ENCODE data around the gene NAPA. TPM values are rescaled to one million over a fixed set of nuclear protein-coding genes. Genes with fewer than 3 reads are reported as not detected.

The NAPA gene
- total RNA-seq, 1 donor from 2014 or later = 61.9 TPM

DNA sequence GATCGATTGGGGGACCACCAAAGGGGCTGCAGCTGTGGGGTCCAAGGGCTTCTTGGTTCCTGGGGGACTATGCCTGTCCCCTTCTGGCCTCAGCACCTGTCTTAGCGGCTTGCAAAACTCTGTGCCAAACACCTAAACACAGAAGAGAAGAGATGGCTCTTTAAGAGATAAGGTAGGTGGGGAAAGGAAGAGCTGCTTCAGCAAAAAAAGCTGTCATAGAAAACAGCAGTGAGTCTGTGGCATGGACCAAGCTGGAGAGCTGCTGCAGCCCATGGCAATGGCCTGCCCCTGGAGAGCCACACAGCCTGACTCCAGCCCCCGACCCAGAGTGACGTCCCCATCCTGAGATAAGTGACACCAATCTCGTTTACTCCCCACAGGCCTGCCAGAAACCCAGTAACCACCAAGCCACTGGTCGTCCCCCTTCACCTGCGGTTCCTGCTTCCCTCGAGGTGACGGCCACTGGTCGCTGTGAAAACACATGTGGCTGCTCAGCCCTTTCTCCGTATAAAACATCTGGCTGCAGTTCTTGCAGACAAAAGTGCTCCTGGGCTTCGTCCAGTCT lies 25.0 kb upstream of the NAPA start:
- peak overlapping the region; percentile 58 for H3K27ac Mint-ChIP-seq
- H3K27me3 Mint-ChIP-seq = peaks cover 8% of the 10 kb centered on the region
- DNase-seq = no peak
- H3K4me3 Mint-ChIP-seq = no peak overlapping the region
- H3K36me3 Mint-ChIP-seq (ENCODE audit: low read depth) = no peaks in the 10 kb centered on the region
- intact Hi-C loops (cut with micrococcal nuclease) = no loop called here
- H3K9me3 Mint-ChIP-seq = no peaks in the 10 kb centered on the region
- H3K4me1 Mint-ChIP-seq = peaks cover 10% of the 10 kb centered on the region

DNA sequence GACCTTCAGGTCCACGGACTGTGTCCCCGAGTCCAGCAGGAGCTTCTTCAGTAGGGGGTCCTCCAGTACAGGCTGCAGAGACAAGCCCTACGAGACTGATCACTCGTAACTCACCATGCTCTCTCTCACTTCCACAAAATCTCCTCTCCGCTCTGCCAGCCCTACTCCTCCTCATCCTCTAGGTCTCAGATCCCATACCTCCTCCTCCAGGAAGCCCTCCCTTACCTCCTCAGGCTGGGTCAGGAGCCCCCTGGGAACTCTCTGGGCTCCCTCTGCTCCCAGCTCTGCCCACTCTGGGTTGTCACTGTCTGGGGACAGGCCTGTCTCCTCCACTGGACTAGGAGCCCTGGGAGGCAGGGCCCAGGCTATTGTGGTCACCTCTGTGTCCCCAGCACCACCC lies 23.9 kb upstream of the NAPA start:
- Mint-ChIP-seq H3K27ac (no peak overlapping the region), H3K27me3 (peaks cover 1% of the 10 kb centered on the region)
- intact Hi-C loops (cut with micrococcal nuclease) = no loop called here

DNA sequence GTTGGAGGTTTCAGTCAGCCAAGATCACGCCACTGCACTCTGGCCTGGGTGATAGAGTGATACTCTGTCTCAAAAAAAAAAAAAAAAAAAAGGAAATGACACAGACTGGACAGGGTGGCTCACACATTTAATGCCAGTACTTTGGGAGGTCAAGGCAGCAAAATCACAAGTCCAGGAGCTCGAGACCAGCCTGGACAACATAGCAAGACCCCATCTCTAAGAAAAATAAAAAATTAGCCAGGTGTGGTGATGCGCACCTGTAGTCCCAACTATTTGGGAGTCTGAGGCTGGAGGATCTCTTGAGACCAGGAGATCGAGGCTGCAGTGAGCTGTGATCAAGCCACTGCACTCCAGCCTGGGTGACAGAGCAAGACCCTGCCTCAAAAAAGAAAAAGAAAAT lies 22.6 kb upstream of the NAPA start:
- Mint-ChIP-seq H3K9me3 (no peaks in the 10 kb centered on the region), H3K4me1 (peaks cover 10% of the 10 kb centered on the region), H3K27ac (no peak overlapping the region), H3K4me3 (no peak overlapping the region), H3K27me3 (no peaks in the 10 kb centered on the region), H3K36me3 (ENCODE audit: low read depth) (no peaks in the 10 kb centered on the region)
- intact Hi-C loops (cut with micrococcal nuclease) = no loop called here
- DNase-seq = no peak

More for the DNA sequence above, 23.9 kb upstream of the NAPA start:
- no peak for DNase-seq
- Mint-ChIP-seq H3K4me3 (no peak overlapping the region), H3K36me3 (ENCODE audit: low read depth) (no peaks in the 10 kb centered on the region), H3K9me3 (no peaks in the 10 kb centered on the region), H3K4me1 (peaks cover 10% of the 10 kb centered on the region)

DNA sequence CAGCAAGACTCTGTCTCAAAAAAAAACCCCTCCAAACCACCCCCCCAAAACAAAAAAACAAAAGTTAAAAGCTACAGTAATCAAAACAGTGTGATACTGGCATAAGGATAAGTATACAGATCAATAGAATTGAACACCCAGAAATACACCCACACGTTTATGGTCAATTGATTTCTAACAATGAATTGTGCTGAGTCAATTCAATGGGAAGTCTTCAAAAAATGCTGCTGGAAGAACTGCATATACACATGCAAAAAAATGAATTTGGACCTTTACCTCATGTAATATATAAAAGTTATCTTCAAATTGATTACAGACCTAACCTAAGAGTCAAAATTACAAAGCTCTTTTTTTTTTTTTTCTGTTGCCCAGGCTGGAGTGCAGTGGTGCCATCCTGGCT lies 19.8 kb upstream of the NAPA start:
- Mint-ChIP-seq H3K27ac (no peak overlapping the region), H3K36me3 (ENCODE audit: low read depth) (no peaks in the 10 kb centered on the region)

DNA sequence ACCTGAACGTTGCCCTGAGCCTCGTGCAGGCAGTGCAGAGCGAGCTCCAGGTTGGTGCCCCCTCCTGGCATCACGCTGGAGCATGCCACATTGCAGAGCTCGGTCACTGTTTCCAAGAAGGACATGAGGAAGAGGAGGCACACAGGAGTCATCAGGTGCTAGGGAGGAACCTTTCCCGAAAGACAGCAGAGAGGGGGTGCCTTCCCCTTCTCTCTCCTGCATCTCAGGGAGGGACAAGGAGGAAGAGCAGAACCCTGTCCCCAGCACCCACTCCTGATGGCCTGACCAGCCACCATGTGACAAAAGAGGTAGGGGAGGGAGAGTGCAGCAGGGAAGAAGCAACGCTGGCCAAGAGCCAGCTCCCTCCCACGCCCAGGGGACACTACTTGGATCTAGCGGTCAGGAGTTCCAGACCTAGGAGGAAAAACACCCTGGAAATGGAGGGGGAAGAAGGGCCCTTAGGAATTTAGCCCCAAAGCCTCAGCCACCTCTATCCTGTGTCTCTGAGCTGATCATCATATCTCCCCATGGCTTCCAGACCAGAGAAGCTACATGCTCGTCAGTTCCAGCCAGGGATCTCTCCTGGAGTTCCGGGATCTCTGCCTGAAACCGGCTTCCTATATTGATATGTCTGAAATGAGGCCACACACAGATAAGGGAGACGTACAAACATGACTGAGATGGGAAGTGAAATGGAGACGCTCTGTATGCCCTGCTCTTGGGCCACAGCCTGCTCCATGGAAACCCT lies 17.0 kb upstream of the NAPA start:
- Mint-ChIP-seq H3K4me1 (no peaks in the 10 kb centered on the region), H3K4me3 (no peak overlapping the region)

More for the DNA sequence above, 19.8 kb upstream of the NAPA start:
- H3K4me1 Mint-ChIP-seq = no peaks in the 10 kb centered on the region
- DNase-seq = no peak
- H3K4me3 Mint-ChIP-seq = no peak overlapping the region
- intact Hi-C loops (cut with micrococcal nuclease) = no loop called here
- H3K9me3 Mint-ChIP-seq = no peaks in the 10 kb centered on the region
- H3K27me3 Mint-ChIP-seq = peaks cover 2% of the 10 kb centered on the region

DNA sequence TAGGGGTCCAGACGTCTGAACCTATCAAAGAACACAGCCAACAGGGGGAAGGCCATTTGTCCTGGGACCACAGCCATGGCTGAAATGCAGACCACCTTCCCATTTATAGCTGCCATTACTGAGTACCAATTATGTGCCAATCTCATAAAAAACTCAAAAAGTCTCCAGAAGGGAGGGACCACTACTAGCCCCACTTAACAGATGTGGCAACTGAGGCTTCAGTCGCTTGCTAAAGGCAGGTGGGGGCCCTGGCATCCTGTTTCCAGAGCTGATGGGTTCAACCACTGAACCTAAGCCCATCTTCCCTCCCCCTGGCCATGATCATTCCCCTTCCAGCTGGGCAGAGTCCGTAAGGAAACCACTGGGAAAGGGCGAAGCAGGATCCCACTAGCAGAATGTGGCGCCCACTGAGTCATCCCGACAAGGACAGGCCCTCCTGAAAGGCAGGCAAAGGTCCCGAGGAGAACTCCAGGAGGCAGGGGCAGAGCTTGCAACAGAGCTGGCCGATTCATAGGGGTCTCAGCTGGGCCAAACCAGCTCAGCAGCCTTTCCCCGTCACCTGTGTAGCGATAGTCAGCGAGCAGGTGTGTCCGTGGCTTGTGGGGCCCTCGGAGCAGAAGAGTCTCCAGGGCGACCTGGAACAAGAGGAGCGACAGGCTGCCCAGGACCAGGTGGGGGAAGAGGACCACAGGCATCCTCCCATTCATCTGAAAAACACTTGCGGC lies 14.3 kb upstream of the NAPA start:
- intact Hi-C loops (cut with micrococcal nuclease) = no loop called here
- Mint-ChIP-seq H3K36me3 (ENCODE audit: low read depth) (no peaks in the 10 kb centered on the region), H3K4me3 (no peak overlapping the region), H3K9me3 (no peaks in the 10 kb centered on the region), H3K27ac (no peak overlapping the region), H3K4me1 (no peaks in the 10 kb centered on the region), H3K27me3 (peaks cover 2% of the 10 kb centered on the region)
- no peak for DNase-seq

More for the DNA sequence above, 17.0 kb upstream of the NAPA start:
- H3K27me3 Mint-ChIP-seq = peaks cover 2% of the 10 kb centered on the region
- H3K36me3 Mint-ChIP-seq (ENCODE audit: low read depth) = no peaks in the 10 kb centered on the region
- no peaks in the 10 kb centered on the region for H3K9me3 Mint-ChIP-seq
- intact Hi-C loops (cut with micrococcal nuclease) = no loop called here
- no peak overlapping the region for H3K27ac Mint-ChIP-seq
- no peak for DNase-seq

DNA sequence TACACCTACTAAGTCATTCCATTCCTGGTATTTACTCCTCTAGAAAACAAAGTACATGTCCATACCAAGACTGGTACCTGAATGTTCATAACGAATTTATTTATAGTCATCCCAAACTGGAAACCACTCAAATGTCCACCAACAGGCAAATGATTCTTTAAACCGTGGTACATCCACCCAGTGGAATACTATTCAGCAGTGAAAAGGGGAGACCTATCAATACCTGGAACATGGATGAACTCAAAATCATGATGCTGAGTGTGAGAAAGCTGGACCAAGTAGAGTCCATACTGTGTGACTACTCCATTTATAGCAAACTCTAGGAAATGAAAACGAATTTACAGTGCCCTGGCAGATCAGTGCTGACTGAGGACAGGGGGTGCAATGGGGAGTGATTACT lies 11.9 kb upstream of the NAPA start:
- no peak for DNase-seq
- H3K36me3 Mint-ChIP-seq (ENCODE audit: low read depth) = no peaks in the 10 kb centered on the region
- intact Hi-C loops (cut with micrococcal nuclease) = no loop called here
- no peak overlapping the region for H3K4me3 Mint-ChIP-seq
- no peak overlapping the region for H3K27ac Mint-ChIP-seq
- H3K9me3 Mint-ChIP-seq = no peaks in the 10 kb centered on the region
- peaks cover 8% of the 10 kb centered on the region for H3K27me3 Mint-ChIP-seq
- peaks cover 5% of the 10 kb centered on the region for H3K4me1 Mint-ChIP-seq

DNA sequence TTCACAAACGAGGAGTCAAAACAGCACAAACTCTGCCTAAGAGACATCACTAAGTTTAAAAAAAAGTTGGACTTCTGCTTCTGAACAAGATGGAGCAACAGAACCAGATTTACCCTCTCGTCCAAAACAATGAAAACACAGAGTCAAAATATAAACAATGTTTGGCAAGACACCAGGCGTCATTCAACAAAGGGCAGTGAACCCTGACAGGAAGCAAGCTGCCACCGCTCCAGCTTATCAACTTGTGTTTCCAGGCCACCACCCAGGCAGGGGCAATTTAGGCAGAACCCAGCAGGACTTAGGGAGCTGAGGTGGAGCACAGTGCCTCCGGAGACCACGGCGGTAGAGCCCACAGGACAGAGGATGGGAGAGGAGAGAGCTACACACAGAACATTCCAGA lies 8.6 kb upstream of the NAPA start:
- no peaks in the 10 kb centered on the region for H3K9me3 Mint-ChIP-seq
- no peak overlapping the region for H3K27ac Mint-ChIP-seq
- H3K36me3 Mint-ChIP-seq (ENCODE audit: low read depth) = no peaks in the 10 kb centered on the region
- no peak overlapping the region for H3K4me3 Mint-ChIP-seq
- DNase-seq = no peak
- H3K4me1 Mint-ChIP-seq = peaks cover 19% of the 10 kb centered on the region
- H3K27me3 Mint-ChIP-seq = peaks cover 8% of the 10 kb centered on the region
- intact Hi-C loops (cut with micrococcal nuclease) = no loop called here

DNA sequence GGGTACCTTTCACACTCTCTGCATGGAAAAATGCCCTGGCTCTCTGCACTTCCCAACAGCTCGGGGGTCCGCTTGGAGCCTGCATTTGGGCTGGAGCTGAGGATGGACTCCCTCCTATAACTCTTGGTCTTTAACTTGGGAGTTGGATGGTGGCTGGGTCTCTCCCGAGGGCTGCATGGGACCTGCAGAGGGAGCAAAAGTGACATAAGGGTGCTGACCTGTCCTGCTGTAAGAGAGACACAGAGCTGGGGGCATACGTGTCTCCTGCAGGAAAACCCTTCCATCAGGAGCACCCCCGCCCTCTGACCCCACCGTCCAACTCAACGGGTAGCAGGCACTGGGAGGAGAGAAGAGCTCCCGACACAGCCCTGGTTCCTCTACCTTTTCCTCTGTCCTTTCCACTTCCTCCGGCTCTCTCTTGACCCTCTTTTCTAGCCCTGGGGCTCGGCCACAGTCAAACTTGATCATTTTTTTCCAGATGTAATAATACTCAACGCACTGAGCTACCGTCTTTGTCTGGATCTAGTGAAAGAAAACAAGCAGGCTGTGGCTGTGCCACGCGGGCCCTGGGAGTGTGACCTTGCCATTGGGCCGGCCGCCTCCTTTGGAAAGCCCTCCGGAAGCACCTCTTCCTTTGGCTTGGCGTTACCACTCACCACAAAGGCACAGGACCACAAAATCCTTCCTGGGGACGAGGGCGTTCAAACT lies 6.8 kb upstream of the NAPA start:
- Mint-ChIP-seq H3K36me3 (ENCODE audit: low read depth) (no peaks in the 10 kb centered on the region), H3K4me3 (no peak overlapping the region), H3K27ac (no peak overlapping the region), H3K4me1 (peaks cover 33% of the 10 kb centered on the region), H3K9me3 (no peaks in the 10 kb centered on the region), H3K27me3 (peaks cover 8% of the 10 kb centered on the region)
- no peak for DNase-seq
- intact Hi-C loops (cut with micrococcal nuclease) = no loop called here

DNA sequence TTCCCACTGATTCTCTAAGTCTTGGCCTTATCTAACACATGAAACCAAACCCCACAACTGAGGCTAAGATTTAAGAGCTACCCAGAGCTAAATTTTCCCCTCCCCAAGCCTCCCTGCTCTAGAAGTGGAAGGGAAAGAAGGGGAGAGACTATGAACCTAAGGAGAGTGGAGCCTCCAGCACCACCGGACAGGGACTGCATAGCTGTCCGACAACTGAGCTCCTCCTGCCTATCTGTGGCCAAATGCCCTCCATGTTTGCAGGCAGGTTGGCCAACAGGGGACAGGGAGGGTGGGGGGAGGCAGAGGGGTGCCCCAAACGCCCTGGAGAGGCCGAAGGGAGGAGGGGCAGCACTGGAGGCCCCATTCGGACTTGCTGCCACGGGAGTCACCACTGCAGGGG lies 6.0 kb upstream of the NAPA start:
- Mint-ChIP-seq H3K4me3 (no peak overlapping the region), H3K36me3 (ENCODE audit: low read depth) (no peaks in the 10 kb centered on the region), H3K27me3 (peaks cover 8% of the 10 kb centered on the region), H3K9me3 (no peaks in the 10 kb centered on the region), H3K4me1 (peaks cover 41% of the 10 kb centered on the region), H3K27ac (no peak overlapping the region)
- intact Hi-C loops (cut with micrococcal nuclease) = no loop called here
- DNase-seq = no peak

DNA sequence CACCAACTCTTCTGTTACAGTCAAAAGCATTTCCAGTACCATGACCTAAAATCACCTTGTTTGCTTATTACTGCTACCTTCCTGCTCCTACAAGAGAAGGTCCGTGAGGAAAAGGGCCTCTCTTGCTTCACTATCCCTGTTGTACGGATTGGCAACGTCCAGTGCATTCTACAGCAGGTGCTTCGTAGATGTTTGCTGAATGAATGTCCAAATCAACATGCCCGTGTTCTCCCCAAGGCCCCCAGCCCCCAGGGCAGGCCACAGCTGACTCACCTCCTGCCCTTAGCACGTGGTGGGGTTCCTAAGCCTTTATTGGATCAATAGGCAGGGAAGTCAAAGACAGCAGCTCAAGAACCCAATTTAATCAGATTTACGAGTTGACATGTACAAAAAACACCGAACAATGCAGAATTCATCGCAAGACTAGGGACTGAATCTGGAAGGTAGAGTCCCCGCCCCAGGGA lies 5.5 kb upstream of the NAPA start:
- H3K4me1 Mint-ChIP-seq = peaks cover 45% of the 10 kb centered on the region

DNA sequence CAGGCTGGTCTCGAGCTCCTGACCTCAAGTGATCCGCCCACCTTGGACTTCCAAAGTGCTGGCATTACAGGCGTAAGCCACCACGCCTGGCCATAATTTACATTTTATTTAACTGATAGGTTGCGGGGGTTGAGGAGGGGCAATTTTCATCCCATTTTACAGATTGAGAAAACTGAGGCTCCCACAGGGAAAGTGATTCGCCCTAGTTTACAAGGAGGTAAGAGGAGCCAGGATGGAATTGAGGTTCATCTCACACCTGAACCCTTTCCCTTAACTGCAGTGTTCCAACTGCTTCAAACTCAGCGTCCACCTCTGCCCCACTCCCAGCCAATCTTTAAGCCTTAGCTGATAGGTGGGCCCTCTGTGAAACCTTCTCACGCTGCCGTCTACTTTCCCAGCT lies 4.0 kb upstream of the NAPA start:
- Mint-ChIP-seq H3K36me3 (ENCODE audit: low read depth) (peaks cover 10% of the 10 kb centered on the region), H3K4me3 (no peak overlapping the region), H3K9me3 (no peaks in the 10 kb centered on the region), H3K27ac (no peak overlapping the region), H3K4me1 (peaks cover 59% of the 10 kb centered on the region), H3K27me3 (peaks cover 8% of the 10 kb centered on the region)
- intact Hi-C loops (cut with micrococcal nuclease) = no loop called here
- DNase-seq = no peak

More for the DNA sequence above, 5.5 kb upstream of the NAPA start:
- H3K27me3 Mint-ChIP-seq = peaks cover 8% of the 10 kb centered on the region
- peaks cover under 1% of the 10 kb centered on the region for H3K36me3 Mint-ChIP-seq (ENCODE audit: low read depth)
- DNase-seq = no peak
- H3K4me3 Mint-ChIP-seq = no peak overlapping the region
- no peak overlapping the region for H3K27ac Mint-ChIP-seq
- H3K9me3 Mint-ChIP-seq = no peaks in the 10 kb centered on the region
- intact Hi-C loops (cut with micrococcal nuclease) = no loop called here

DNA sequence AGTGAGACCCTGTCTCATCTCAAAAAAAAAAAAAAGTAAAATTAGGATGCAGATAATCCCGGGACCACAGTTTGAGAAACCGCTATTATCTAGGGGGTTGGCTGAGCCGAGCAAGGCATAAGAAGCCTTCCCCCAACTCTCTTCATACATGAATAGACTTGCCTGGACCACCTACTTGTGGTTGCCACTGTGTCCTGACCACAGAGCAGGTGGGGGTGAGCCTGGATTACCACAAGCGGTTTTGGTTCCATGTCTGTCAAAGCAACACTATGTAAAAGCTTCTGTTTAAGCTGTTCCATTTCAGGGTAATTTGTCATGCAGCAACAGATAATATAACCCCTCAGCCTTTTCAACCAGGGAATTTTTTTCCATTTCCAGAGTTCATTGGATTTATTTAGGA lies 3.3 kb upstream of the NAPA start:
- H3K4me1 Mint-ChIP-seq = peaks cover 63% of the 10 kb centered on the region
- peak overlapping the region; percentile 77 for H3K27ac Mint-ChIP-seq
- H3K4me3 Mint-ChIP-seq = peak overlapping the region; percentile 59

More for the DNA sequence above, 3.3 kb upstream of the NAPA start:
- Mint-ChIP-seq H3K36me3 (ENCODE audit: low read depth) (peaks cover 11% of the 10 kb centered on the region), H3K9me3 (no peaks in the 10 kb centered on the region), H3K27me3 (peaks cover 2% of the 10 kb centered on the region)
- intact Hi-C loops (cut with micrococcal nuclease) = no loop called here
- DNase-seq = peak; percentile 88
